Endodermal cell (in vitro differentiated cells): ENCODE results near the gene RETREG2. TPM values are rescaled to one million over a fixed set of nuclear protein-coding genes. Genes with fewer than 3 reads are reported as not detected.

Experiments
- DNase-seq: peaks from one replicate; pipeline ENCODE4 v3.0.0-alpha.2; 2017
- H3K27ac ChIP-seq: 2 replicates; pipeline ENCODE4 v1.5.1; 2013; ENCODE audit warnings: mild to moderate bottlenecking, low read depth, low read length, moderate library complexity
- H3K27me3 ChIP-seq: 2 replicates; pipeline ENCODE4 v1.6.1; 2013; ENCODE audit warnings: mild to moderate bottlenecking, low read length, moderate library complexity; ENCODE audit not compliant: insufficient read depth, control insufficient read depth, poor library complexity, severe bottlenecking
- H3K36me3 ChIP-seq: 2 replicates; pipeline ENCODE4 v1.7.0; 2013; ENCODE audit warnings: mild to moderate bottlenecking, low read length, moderate library complexity; ENCODE audit not compliant: control insufficient read depth, insufficient read depth
- H3K4me1 ChIP-seq: one replicate; pipeline ENCODE4 v1.7.0; 2013; ENCODE audit warnings: low read length; ENCODE audit not compliant: control insufficient read depth, insufficient read depth
- H3K4me3 ChIP-seq: 2 replicates; pipeline ENCODE4 v1.5.1; 2013; ENCODE audit warnings: mild to moderate bottlenecking, low read length, moderate library complexity
- H3K9ac ChIP-seq: 2 replicates; pipeline ENCODE4 v1.6.1; 2013; ENCODE audit warnings: mild to moderate bottlenecking, low read length, moderate library complexity; ENCODE audit not compliant: poor library complexity, severe bottlenecking; ENCODE audit errors: extremely low read depth
- H3K9me3 ChIP-seq: 2 replicates; pipeline ENCODE4 v1.6.1; 2013; ENCODE audit warnings: mild to moderate bottlenecking, low read length, moderate library complexity; ENCODE audit not compliant: control insufficient read depth
- H3K27ac Mint-ChIP-seq: 2 replicates; pipeline ENCODE4 v1.8.0; 2020; ENCODE audit warnings: mixed read lengths
- H3K27me3 Mint-ChIP-seq: 2 replicates; pipeline ENCODE4 v1.8.0; 2021; ENCODE audit warnings: mild to moderate bottlenecking, mixed read lengths; ENCODE audit not compliant: insufficient read depth
- H3K36me3 Mint-ChIP-seq: 2 replicates; pipeline ENCODE4 v1.8.0; 2020; ENCODE audit warnings: low read depth, mixed read lengths
- H3K4me1 Mint-ChIP-seq: 2 replicates; pipeline ENCODE4 v1.8.0; 2020; ENCODE audit warnings: mixed read lengths
- H3K4me3 Mint-ChIP-seq: 2 replicates; pipeline ENCODE4 v1.8.0; 2020; ENCODE audit warnings: mild to moderate bottlenecking, moderate library complexity, mixed read lengths
- H3K9me3 Mint-ChIP-seq: 2 replicates; pipeline ENCODE4 v1.8.0; 2020; ENCODE audit warnings: mild to moderate bottlenecking, mixed read lengths
- CTCF ChIP-seq: fragments of 200-600 bp; sonication (generic); conservative IDR thresholded peaks from 2 replicates; pipeline ENCODE4 v1.5.0; 2021; ENCODE audit warnings: antibody characterized with exemption, mild to moderate bottlenecking
- WGBS, 2 experiments: methylation state at CpG; one replicate each; pipeline versions ENCODE4 v1.1.5 to v1.1.7; 2013; ENCODE audit warnings: missing lambda C conversion rate in 2 of 2, mixed read lengths in 1 of 2; ENCODE audit not compliant: insufficient coverage in 1 of 2, insufficient read length in 1 of 2; 5-methylcytosine and 5-hydroxymethylcytosine counted together
- total RNA-seq, 2 donors: library from RNA; stranded (reverse); fragmentation: NEBNext Ultra II Directional in 1 of 2; extraction: Animal tissue kit (Norgen Biotek cat#: 25700) in 1 of 2; gene quantifications; 2 replicates in 1 of 2; 3 replicates in 1 of 2; pipeline ENCODE4 v1.2.1, GENCODE V29; 2021

RETREG2 gene
- total RNA-seq, 2 donors from 2014 or later: 67.0 to 73.4 TPM

GRCh38 chr2:219220652-219221402 is 42.8 kb downstream of the RETREG2 start:
- Histone ChIP-seq H3K36me3 (peaks cover 46% of the 10 kb centered on the region), H3K4me3 (no peak overlapping the region), H3K9ac (no peak overlapping the region), H3K27ac (no peak overlapping the region), H3K9me3 (no peaks in the 10 kb centered on the region), H3K27me3 (no peaks in the 10 kb centered on the region), H3K4me1 (no peaks in the 10 kb centered on the region)
- no peak overlapping the region for H3K27ac Mint-ChIP-seq
- no peak for TF ChIP-seq CTCF
- H3K27me3 Mint-ChIP-seq: no peaks in the 10 kb centered on the region
- H3K4me3 Mint-ChIP-seq: no peak overlapping the region
- peaks cover 57% of the 10 kb centered on the region for H3K36me3 Mint-ChIP-seq
- DNase-seq: no peak
- no peaks in the 10 kb centered on the region for H3K9me3 Mint-ChIP-seq
- peaks cover 17% of the 10 kb centered on the region for H3K4me1 Mint-ChIP-seq
- WGBS, 2 experiments: 92 to 94% methylated on average over 4 to 19 of the region's 19 CpGs

GRCh38 chr2:219221957-219222518 is 44.0 kb downstream of the RETREG2 start:
- H3K27me3 Mint-ChIP-seq: no peaks in the 10 kb centered on the region
- TF ChIP-seq CTCF: no peak
- H3K27ac ChIP-seq: no peak overlapping the region
- H3K9ac ChIP-seq: no peak overlapping the region
- H3K4me3 ChIP-seq: no peak overlapping the region
- H3K9me3 Mint-ChIP-seq: no peaks in the 10 kb centered on the region
- no peaks in the 10 kb centered on the region for H3K4me1 ChIP-seq
- H3K4me3 Mint-ChIP-seq: no peak overlapping the region
- H3K9me3 ChIP-seq: no peaks in the 10 kb centered on the region
- H3K27ac Mint-ChIP-seq: no peak overlapping the region
- no peaks in the 10 kb centered on the region for H3K27me3 ChIP-seq
- no peak for DNase-seq
- peaks cover 54% of the 10 kb centered on the region for H3K36me3 Mint-ChIP-seq
- peaks cover 12% of the 10 kb centered on the region for H3K4me1 Mint-ChIP-seq
- H3K36me3 ChIP-seq: peaks cover 42% of the 10 kb centered on the region
- WGBS, 2 experiments: 94 to 98% methylated on average over 12 to 16 of the region's 16 CpGs

GRCh38 chr2:219223831-219224610 is 45.9 kb downstream of the RETREG2 start:
- 94 to 96% methylated on average over 20 to 31 of the region's 31 CpGs for WGBS, 2 experiments

More at GRCh38 chr2:219223831-219224610, 45.9 kb downstream of the RETREG2 start:
- Histone ChIP-seq H3K9me3 (no peaks in the 10 kb centered on the region), H3K9ac (no peak overlapping the region), H3K36me3 (peaks cover 46% of the 10 kb centered on the region), H3K4me1 (peaks cover 2% of the 10 kb centered on the region), H3K4me3 (no peak overlapping the region), H3K27ac (no peak overlapping the region), H3K27me3 (no peaks in the 10 kb centered on the region)
- Mint-ChIP-seq H3K4me3 (no peak overlapping the region), H3K9me3 (no peaks in the 10 kb centered on the region), H3K27ac (no peak overlapping the region), H3K27me3 (no peaks in the 10 kb centered on the region), H3K4me1 (peaks cover 11% of the 10 kb centered on the region), H3K36me3 (peaks cover 55% of the 10 kb centered on the region)
- DNase-seq: no peak
- TF ChIP-seq CTCF: no peak
